WTC11 (cell line): ENCODE measurements around the gene NKIRAS2. TPM values are rescaled to one million over a fixed set of nuclear protein-coding genes. Genes with fewer than 3 reads are reported as not detected.

Source experiments
- ATAC-seq: fragments of 200-7000 bp; cut with Tn5 transposase; 2 replicates; pipeline ENCODE4 v1.10.0; 2021; ENCODE audit warnings: mild to moderate bottlenecking, moderate library complexity
- CTCF ChIA-PET: fragments of 300-600 bp; sonication (Branson Sonifier 250); formaldehyde crosslinking; loops from one replicate; lab custom pipeline; 2021; ENCODE audit warnings: antibody characterized with exemption; lab: Charles Lee
- POLR2A ChIA-PET: fragments of 350-600 bp; sonication (Branson Sonifier 250); formaldehyde crosslinking; loops from one replicate; lab custom pipeline; 2021; ENCODE audit warnings: antibody characterized with exemption; lab: Charles Lee
- DNase-seq: peaks from one replicate; pipeline ENCODE4 v3.0.0; 2021; ENCODE audit warnings: low spot score
- H3K27ac Mint-ChIP-seq: 2 replicates; pipeline ENCODE4 v1.8.0; 2021; ENCODE audit warnings: mixed read lengths
- H3K27me3 Mint-ChIP-seq: 2 replicates; pipeline ENCODE4 v1.8.0; 2021; ENCODE audit warnings: low read depth, mild to moderate bottlenecking, moderate library complexity, mixed read lengths
- H3K36me3 Mint-ChIP-seq: 2 replicates; pipeline ENCODE4 v1.8.0; 2021; ENCODE audit warnings: mixed read lengths
- H3K4me1 Mint-ChIP-seq: 2 replicates; pipeline ENCODE4 v1.8.0; 2022; ENCODE audit warnings: mixed read lengths
- H3K4me3 Mint-ChIP-seq: 2 replicates; pipeline ENCODE4 v1.8.0; 2021; ENCODE audit warnings: mild to moderate bottlenecking, moderate library complexity, mixed read lengths
- H3K9me3 Mint-ChIP-seq: 2 replicates; pipeline ENCODE4 v1.8.0; 2021; ENCODE audit warnings: mixed read lengths
- ATF1 ChIP-seq: sonication (generic); formaldehyde crosslinking; IDR thresholded peaks from 2 replicates; pipeline ENCODE4 v1.8.1; 2023; ENCODE audit warnings: mild to moderate bottlenecking, moderate library complexity, missing genetic modification reagents
- CREB1 ChIP-seq: sonication (generic); formaldehyde crosslinking; IDR thresholded peaks from 2 replicates; pipeline ENCODE4 v1.8.0; 2023; ENCODE audit warnings: mild to moderate bottlenecking, missing genetic modification reagents
- CTCF ChIP-seq: fragments of 200-600 bp; IDR thresholded peaks from 2 replicates; pipeline ENCODE4 v1.8.0; 2022; ENCODE audit warnings: antibody characterized with exemption
- ESRRA ChIP-seq: sonication (generic); formaldehyde crosslinking; IDR thresholded peaks from 2 replicates; pipeline ENCODE4 v1.8.1; 2022; ENCODE audit warnings: mild to moderate bottlenecking, missing genetic modification reagents, borderline replicate concordance
- FOXP1 ChIP-seq: sonication (generic); formaldehyde crosslinking; IDR thresholded peaks from 2 replicates; pipeline ENCODE4 v1.8.0; 2022; ENCODE audit warnings: missing genetic modification reagents, mild to moderate bottlenecking, moderate library complexity, borderline replicate concordance
- GABPB1 ChIP-seq: sonication (generic); formaldehyde crosslinking; IDR thresholded peaks from 2 replicates; pipeline ENCODE4 v1.8.1; 2023; ENCODE audit warnings: mild to moderate bottlenecking, missing genetic modification reagents
- GRHL2 ChIP-seq: fragments of 250-450 bp; sonication (Bioruptor Pico); IDR thresholded peaks from 2 replicates; pipeline ENCODE4 v1.8.0; 2022; ENCODE audit warnings: mild to moderate bottlenecking, moderate library complexity; ENCODE audit not compliant: insufficient replicate concordance, severe bottlenecking
- MLX ChIP-seq: sonication (generic); formaldehyde crosslinking; IDR thresholded peaks from 2 replicates; pipeline ENCODE4 v1.8.1; 2023; ENCODE audit warnings: mild to moderate bottlenecking, missing genetic modification reagents, moderate library complexity
- NR1H2 ChIP-seq: sonication (generic); formaldehyde crosslinking; IDR thresholded peaks from 2 replicates; pipeline ENCODE4 v1.9.0; 2021; ENCODE audit warnings: mild to moderate bottlenecking, moderate library complexity, missing genetic modification reagents
- SOX15 ChIP-seq: fragments of 250-450 bp; sonication (Bioruptor Pico); IDR thresholded peaks from 2 replicates; pipeline ENCODE4 v1.9.0; 2021; ENCODE audit warnings: mild to moderate bottlenecking
- TEAD1 ChIP-seq: sonication (generic); formaldehyde crosslinking; IDR thresholded peaks from 2 replicates; pipeline ENCODE4 v1.8.0; 2022; ENCODE audit warnings: mild to moderate bottlenecking, missing genetic modification reagents
- ZNF317 ChIP-seq: sonication (generic); formaldehyde crosslinking; IDR thresholded peaks from 2 replicates; pipeline ENCODE4 v1.8.1; 2023; ENCODE audit warnings: low read depth, mild to moderate bottlenecking, moderate library complexity, missing genetic modification reagents, borderline replicate concordance
- ZNF425 ChIP-seq: fragments of 250-450 bp; sonication (Bioruptor Pico); conservative IDR thresholded peaks from 2 replicates; pipeline ENCODE4 v1.9.0; 2021; ENCODE audit warnings: mild to moderate bottlenecking
- total RNA-seq: library from RNA; stranded (reverse); gene quantifications from 3 replicates; pipeline ENCODE4 v1.2.3, GENCODE V29; 2021
- TF ChIP-seq, protein P1 (sequence below): sonication (generic); formaldehyde crosslinking; IDR thresholded peaks from 2 replicates; pipeline ENCODE4 v1.8.0; 2022; ENCODE audit warnings: mild to moderate bottlenecking, missing genetic modification reagents

NKIRAS2 gene
- total RNA-seq, 1 experiment from 2014 or later = 36.1 TPM

DNA sequence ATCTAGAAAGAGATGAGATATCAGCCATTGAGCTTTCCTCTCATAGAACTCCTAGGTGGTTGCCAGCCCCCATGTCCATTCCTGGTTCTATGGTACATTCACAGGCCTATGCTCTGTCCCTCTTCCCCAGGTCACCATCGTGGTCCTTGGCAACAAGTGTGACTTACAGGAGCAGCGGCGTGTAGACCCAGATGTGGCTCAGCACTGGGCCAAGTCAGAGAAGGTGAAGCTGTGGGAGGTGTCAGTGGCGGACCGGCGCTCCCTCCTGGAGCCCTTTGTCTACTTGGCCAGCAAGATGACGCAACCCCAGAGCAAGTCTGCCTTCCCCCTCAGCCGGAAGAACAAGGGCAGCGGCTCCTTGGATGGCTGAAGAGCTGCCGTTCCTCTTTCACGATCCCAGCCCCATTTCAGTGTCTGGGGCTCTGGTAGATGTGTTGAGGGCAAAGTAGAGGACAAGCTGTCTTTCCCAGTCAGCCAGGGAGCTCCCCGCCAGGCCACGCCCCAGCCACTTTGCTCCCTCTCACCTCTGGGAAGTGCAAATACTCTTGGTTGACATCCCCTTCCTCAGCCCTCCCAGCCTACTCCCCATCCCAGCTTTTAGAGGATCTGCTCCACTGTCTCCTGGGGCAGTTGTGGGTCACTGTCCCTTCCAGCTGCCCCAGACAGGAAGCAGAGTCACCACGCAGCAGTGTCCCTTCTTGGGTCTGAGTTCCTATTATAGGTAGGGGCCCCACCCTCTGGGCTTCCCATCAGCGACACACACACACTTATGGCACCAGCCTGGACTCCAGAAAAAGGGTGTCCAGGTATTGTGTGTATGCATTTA lies 3.8 kb downstream of the NKIRAS2 start:
- TF ChIP-seq CTCF (no peak), FOXP1 (CRISPR knock-in tag) (no peak)
- Mint-ChIP-seq H3K27me3 (no peaks in the 10 kb centered on the region), H3K9me3 (0 out of 2 replicates have a peak, but pooled peaks cover 4% of the 10 kb centered on the region), H3K27ac (no peak overlapping the region; the same call in 1 of the 2 replicates), H3K4me3 (no peak overlapping the region), H3K36me3 (peaks cover 32% of the 10 kb centered on the region), H3K4me1 (peaks cover 25% of the 10 kb centered on the region)
- CTCF ChIA-PET = interaction anchor here (0.7 to 9.6 kb wide), 8 partner anchors 10 to 376 kb away, joined by 3 to 138 read pairs (median 3); partner anchors contain the start of genes DHX58 and ZNF385C
- POLR2A ChIA-PET = no interaction called here
- ATAC-seq (no peak), DNase-seq (no peak)

DNA sequence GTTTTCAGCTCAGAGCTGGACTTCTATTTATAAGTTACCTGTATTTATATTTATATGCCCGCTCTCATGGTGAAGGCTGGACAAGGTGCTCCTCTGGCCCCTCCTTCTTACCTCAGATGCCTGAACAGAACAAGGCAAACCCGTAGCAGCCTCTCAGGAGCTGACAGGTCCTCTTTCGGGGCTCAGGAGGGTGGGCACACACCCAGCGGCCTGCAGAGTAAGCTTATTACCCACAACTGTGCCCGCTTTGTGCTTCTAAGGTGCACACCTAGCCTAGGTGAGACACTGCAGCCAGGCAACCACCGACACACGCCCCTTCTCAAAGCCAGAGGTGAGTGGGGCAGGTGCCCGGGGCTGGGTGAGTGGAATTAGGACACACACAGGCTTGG lies 5.3 kb downstream of the NKIRAS2 start:
- H3K4me3 Mint-ChIP-seq = no peak overlapping the region
- ChIA-PET POLR2A (no interaction called here), CTCF (interaction anchor here (0.6 to 9.6 kb wide), 24 partner anchors 8 to 137 kb away, joined by 3 to 138 read pairs (median 4); partner anchors contain the start of genes DHX58, DNAJC7, KAT2A and NKIRAS2)
- DNase-seq (no peak), ATAC-seq (no peak)
- H3K27ac Mint-ChIP-seq = no peak overlapping the region
- no peaks in the 10 kb centered on the region for H3K9me3 Mint-ChIP-seq
- peaks cover 32% of the 10 kb centered on the region for H3K36me3 Mint-ChIP-seq
- H3K4me1 Mint-ChIP-seq = peaks cover 21% of the 10 kb centered on the region
- TF ChIP-seq MLX (CRISPR knock-in tag) (no peak), ESRRA (CRISPR knock-in tag) (no peak), TEAD1 (CRISPR knock-in tag) (no peak), GRHL2 (CRISPR knock-in tag) (no peak), NR1H2 (no peak), ZNF425 (no peak), GABPB1 (no peak), ATF1 (no peak)
- TF ChIP-seq, protein P1, sequence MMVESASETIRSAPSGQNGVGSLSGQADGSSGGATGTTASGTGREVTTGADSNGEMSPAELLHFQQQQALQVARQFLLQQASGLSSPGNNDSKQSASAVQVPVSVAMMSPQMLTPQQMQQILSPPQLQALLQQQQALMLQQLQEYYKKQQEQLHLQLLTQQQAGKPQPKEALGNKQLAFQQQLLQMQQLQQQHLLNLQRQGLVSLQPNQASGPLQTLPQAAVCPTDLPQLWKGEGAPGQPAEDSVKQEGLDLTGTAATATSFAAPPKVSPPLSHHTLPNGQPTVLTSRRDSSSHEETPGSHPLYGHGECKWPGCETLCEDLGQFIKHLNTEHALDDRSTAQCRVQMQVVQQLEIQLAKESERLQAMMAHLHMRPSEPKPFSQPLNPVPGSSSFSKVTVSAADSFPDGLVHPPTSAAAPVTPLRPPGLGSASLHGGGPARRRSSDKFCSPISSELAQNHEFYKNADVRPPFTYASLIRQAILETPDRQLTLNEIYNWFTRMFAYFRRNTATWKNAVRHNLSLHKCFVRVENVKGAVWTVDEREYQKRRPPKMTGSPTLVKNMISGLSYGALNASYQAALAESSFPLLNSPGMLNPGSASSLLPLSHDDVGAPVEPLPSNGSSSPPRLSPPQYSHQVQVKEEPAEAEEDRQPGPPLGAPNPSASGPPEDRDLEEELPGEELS (CRISPR knock-in tag) = no peak
- no peaks in the 10 kb centered on the region for H3K27me3 Mint-ChIP-seq

DNA sequence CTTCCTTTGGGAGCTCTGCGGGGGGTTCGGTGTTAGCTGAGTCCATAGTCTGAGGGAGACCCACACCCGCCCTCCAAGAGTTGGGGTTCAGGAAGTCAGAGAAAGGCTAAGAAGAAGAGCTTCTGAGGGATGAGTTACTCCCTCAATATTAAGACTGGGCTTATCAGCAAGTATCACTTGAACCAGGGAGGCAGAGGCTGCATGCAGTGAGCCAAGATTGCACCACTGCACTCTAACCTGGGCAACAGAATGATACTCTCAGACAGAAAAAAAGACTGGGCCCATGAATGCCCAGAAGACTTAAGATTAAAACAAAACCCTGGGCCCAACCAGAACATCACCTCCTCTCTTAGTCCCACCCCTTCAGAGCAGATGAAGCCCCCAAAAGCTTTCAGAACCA lies 6.0 kb downstream of the NKIRAS2 start:
- peaks cover 17% of the 10 kb centered on the region for H3K4me1 Mint-ChIP-seq
- no peak for TF ChIP-seq SOX15 (CRISPR knock-in tag)
- TF ChIP-seq GRHL2 (CRISPR knock-in tag) = no peak
- no peak for TF ChIP-seq CREB1 (CRISPR knock-in tag)
- TF ChIP-seq ZNF317 = no peak
- H3K4me3 Mint-ChIP-seq = no peak overlapping the region
- H3K9me3 Mint-ChIP-seq = no peaks in the 10 kb centered on the region
- peaks cover 32% of the 10 kb centered on the region for H3K36me3 Mint-ChIP-seq
- DNase-seq = no peak
- H3K27me3 Mint-ChIP-seq = no peaks in the 10 kb centered on the region
- no peak overlapping the region for H3K27ac Mint-ChIP-seq
- ChIA-PET POLR2A (interaction anchor here (0.6 to 3.7 kb wide), 2 partner anchors 9 to 420 kb away, joined by 3 to 13 read pairs; partner anchors contain the start of gene DNAJC7), CTCF (interaction anchor here (0.8 to 9.6 kb wide), 12 partner anchors 9 to 137 kb away, joined by 4 to 138 read pairs (median 26); partner anchors contain the start of genes DHX58, DNAJC7, KAT2A and NKIRAS2)
- ATAC-seq = no peak
